IMR-90 (cell line): ENCODE results near the gene PFKFB2. TPM values are rescaled to one million over a fixed set of nuclear protein-coding genes. Genes with fewer than 3 reads are reported as not detected.
A peak's percentile ranks its signal among the peaks of the same experiment; 100 is the strongest.

ENCODE experiments used
- ATAC-seq: fragments of 200-7000 bp; cut with Tn5 transposase; 2 replicates; pipeline ENCODE4 v1.9.1; 2020; ENCODE audit warnings: low read depth, mild to moderate bottlenecking, moderate library complexity
- BruUV-seq: library from RNA; stranded (reverse); fragments of 400-500 nt; replicated peaks from 2 replicates; lab custom pipeline; 2021; lab: Mats Ljungman, UMichigan
- CTCF ChIA-PET: fragments of 300-600 bp; formaldehyde crosslinking; extraction: SDS; loops from one replicate; lab custom pipeline; 2021; ENCODE audit warnings: antibody characterized with exemption; lab: Yijun Ruan, JAX
- POLR2A ChIA-PET: fragments of 300-600 bp; sonication (Branson Sonifier 250); formaldehyde crosslinking; loops from one replicate; lab custom pipeline; 2022; ENCODE audit warnings: antibody characterized with exemption; ENCODE audit not compliant: unreplicated experiment; lab: Charles Lee
- DNase-seq: peaks from one replicate; pipeline ENCODE4 v3.0.0; 2013
- H2AFZ ChIP-seq: replicated peaks from 2 replicates; pipeline ENCODE3; 2013; ENCODE audit warnings: low read length, mild to moderate bottlenecking; ENCODE audit not compliant: poor library complexity
- H2AK5ac ChIP-seq: 2 replicates; pipeline ENCODE4 v1.6.1; 2013; ENCODE audit warnings: low read depth, low read length, inconsistent platforms
- H2AK9ac ChIP-seq: replicated peaks from 2 replicates; pipeline ENCODE3; 2013; ENCODE audit warnings: mild to moderate bottlenecking, low read depth, low read length, moderate library complexity; ENCODE audit not compliant: poor library complexity
- H2BK120ac ChIP-seq: 2 replicates; pipeline ENCODE4 v1.6.1; 2013; ENCODE audit warnings: low read depth, low read length, inconsistent platforms
- H2BK15ac ChIP-seq: 3 replicates; pipeline ENCODE4 v1.6.1; 2013; ENCODE audit warnings: low read depth, low read length, inconsistent platforms
- H2BK20ac ChIP-seq: 2 replicates; pipeline ENCODE4 v1.6.1; 2013; ENCODE audit warnings: low read depth, mild to moderate bottlenecking, inconsistent platforms, low read length, moderate library complexity
- H2BK5ac ChIP-seq: 2 replicates; pipeline ENCODE4 v1.6.1; 2013; ENCODE audit warnings: mild to moderate bottlenecking, low read depth, low read length, inconsistent platforms; ENCODE audit not compliant: poor library complexity, severe bottlenecking
- H3K14ac ChIP-seq: replicated peaks from 2 replicates; pipeline ENCODE4 v1.6.1; 2013; ENCODE audit warnings: low read depth, low read length, inconsistent platforms
- H3K18ac ChIP-seq: 2 replicates; pipeline ENCODE4 v1.6.1; 2013; ENCODE audit warnings: low read depth, low read length, control low read depth
- H3K23ac ChIP-seq: 2 replicates; pipeline ENCODE4 v1.6.1; 2013; ENCODE audit warnings: low read depth, low read length, inconsistent platforms
- H3K27ac ChIP-seq: 2 replicates; pipeline ENCODE4 v1.5.1; 2013; ENCODE audit warnings: mild to moderate bottlenecking, control low read depth, low read length; ENCODE audit not compliant: insufficient read depth
- H3K27me3 ChIP-seq: 2 replicates; pipeline ENCODE4 v1.6.1; 2013; ENCODE audit warnings: low read length; ENCODE audit not compliant: control insufficient read depth, insufficient read depth
- H3K36me3 ChIP-seq: 2 replicates; pipeline ENCODE4 v1.6.1; 2013; ENCODE audit warnings: low read length, mixed read lengths; ENCODE audit not compliant: control insufficient read depth, insufficient read depth
- H3K4ac ChIP-seq: 2 replicates; pipeline ENCODE4 v1.6.1; 2013; ENCODE audit warnings: low read depth, low read length, inconsistent platforms
- H3K4me1 ChIP-seq: 2 replicates; pipeline ENCODE4 v1.6.1; 2013; ENCODE audit warnings: low read length, mixed read lengths; ENCODE audit not compliant: control insufficient read depth, insufficient read depth
- H3K4me2 ChIP-seq: 2 replicates; pipeline ENCODE4 v1.6.1; 2013; ENCODE audit warnings: low read depth, mild to moderate bottlenecking, control low read depth, low read length, moderate library complexity
- H3K4me3 ChIP-seq: 2 replicates; pipeline ENCODE4 v1.5.1; 2013; ENCODE audit warnings: low read depth, mild to moderate bottlenecking, control low read depth, low read length, moderate library complexity; ENCODE audit not compliant: insufficient read depth
- H3K56ac ChIP-seq: 2 replicates; pipeline ENCODE4 v1.6.1; 2013; ENCODE audit warnings: low read length, inconsistent platforms; ENCODE audit not compliant: insufficient read depth; ENCODE audit errors: extremely low read depth
- H3K79me1 ChIP-seq, 2 experiments: 2 replicates each; pipeline ENCODE4 v1.6.1; 2013; ENCODE audit warnings: low read length in 2 of 2, inconsistent platforms in 1 of 2, low read depth in 1 of 2
- H3K9ac ChIP-seq: 2 replicates; pipeline ENCODE4 v1.6.1; 2013; ENCODE audit warnings: low read depth, low read length, control low read depth
- H3K9me1 ChIP-seq: 2 replicates; pipeline ENCODE4 v1.6.1; 2013; ENCODE audit warnings: low read length, inconsistent platforms; ENCODE audit not compliant: insufficient read depth
- H3K9me3 ChIP-seq: 2 replicates; pipeline ENCODE4 v1.6.1; 2013; ENCODE audit warnings: low read length; ENCODE audit not compliant: control insufficient read depth, insufficient read depth
- H4K20me1 ChIP-seq: 2 replicates; pipeline ENCODE4 v1.6.1; 2013; ENCODE audit warnings: low read length, inconsistent platforms; ENCODE audit not compliant: insufficient read depth
- H4K5ac ChIP-seq: 2 replicates; pipeline ENCODE4 v1.6.1; 2013; ENCODE audit warnings: mild to moderate bottlenecking, low read depth, low read length, control low read depth
- H4K8ac ChIP-seq, 2 experiments: 2 replicates each; pipeline ENCODE4 v1.6.1; 2013; ENCODE audit warnings: low read depth in 2 of 2, low read length in 2 of 2, control low read depth in 1 of 2, inconsistent platforms in 1 of 2
- H4K91ac ChIP-seq: 2 replicates; pipeline ENCODE4 v1.6.1; 2013; ENCODE audit warnings: low read depth, low read length, inconsistent platforms; ENCODE audit not compliant: insufficient read depth
- MAZ ChIP-seq: IDR thresholded peaks from 2 replicates; pipeline ENCODE4 v1.6.1; 2012; ENCODE audit warnings: low read depth, mild to moderate bottlenecking, low read length, improper control_type of control experiment, moderate library complexity, borderline replicate concordance
- MXI1 ChIP-seq: IDR thresholded peaks from 2 replicates; pipeline ENCODE4 v1.6.1; 2012; ENCODE audit warnings: low read depth, mild to moderate bottlenecking, low read length, moderate library complexity, borderline replicate concordance
- RAD21 ChIP-seq: IDR thresholded peaks from 2 replicates; pipeline ENCODE4 v1.6.1; 2012; ENCODE audit warnings: low read length, improper control_type of control experiment
- SMC3 ChIP-seq: fragments of 150-350 bp; IDR thresholded peaks from 2 replicates; pipeline ENCODE4 v1.6.1; 2016; ENCODE audit warnings: low read depth, mild to moderate bottlenecking, antibody characterized with exemption, low read length, moderate library complexity
- WGBS, 2 experiments: methylation state at CpG; one replicate each; pipeline versions ENCODE4 v1.1.5 to v1.1.7; 2013; ENCODE audit warnings: missing lambda C conversion rate in 2 of 2; ENCODE audit not compliant: insufficient read length in 1 of 2; ENCODE audit errors: extremely low coverage in 2 of 2; 5-methylcytosine and 5-hydroxymethylcytosine counted together
- dilution Hi-C: fragments of 300-500 bp; cut with HindIII; formaldehyde crosslinking; loops from one replicate; pipeline ENCODE4 v1.14.3; 2018; ENCODE audit warnings: low sequenced_read_pairs; ENCODE audit not compliant: unreplicated experiment
- in situ Hi-C: fragments of 300-500 bp; cut with MboI; formaldehyde crosslinking; loops from 3 replicates; pipeline ENCODE4 v1.14.3; 2019; ENCODE audit warnings: low sequenced_read_pairs, inconsistent platforms, mixed read lengths
- intact Hi-C: fragments of 100-400 bp; cut with micrococcal nuclease; formaldehyde crosslinking; loops from 2 replicates; pipeline ENCODE4 v1.10.0; 2022
- polyA plus RNA-seq, 3 experiments: library from polyadenylated mRNA; depleted of rRNA; stranded (reverse); fragments of >200 nt; gene quantifications; 2 replicates each; pipeline ENCODE4 v1.2.3, GENCODE V29; 2012; ENCODE audit warnings: low replicate concordance in 1 of 3
- total RNA-seq: library from RNA; depleted of rRNA; stranded (reverse); fragments of >200 nt; gene quantifications from 2 replicates; pipeline ENCODE4 v1.2.3, GENCODE V29; 2012
- TF ChIP-seq, protein P1 (sequence below): conservative IDR thresholded peaks from 2 replicates; pipeline ENCODE4 v1.5.1; 2012; ENCODE audit warnings: mild to moderate bottlenecking, low read depth, low read length, improper control_type of control experiment

Gene PFKFB2
- total and polyA plus RNA-seq, 2 of the 4 experiments (the other 2 are of a cell fraction), result 0.62 to 1.3 TPM

DNA sequence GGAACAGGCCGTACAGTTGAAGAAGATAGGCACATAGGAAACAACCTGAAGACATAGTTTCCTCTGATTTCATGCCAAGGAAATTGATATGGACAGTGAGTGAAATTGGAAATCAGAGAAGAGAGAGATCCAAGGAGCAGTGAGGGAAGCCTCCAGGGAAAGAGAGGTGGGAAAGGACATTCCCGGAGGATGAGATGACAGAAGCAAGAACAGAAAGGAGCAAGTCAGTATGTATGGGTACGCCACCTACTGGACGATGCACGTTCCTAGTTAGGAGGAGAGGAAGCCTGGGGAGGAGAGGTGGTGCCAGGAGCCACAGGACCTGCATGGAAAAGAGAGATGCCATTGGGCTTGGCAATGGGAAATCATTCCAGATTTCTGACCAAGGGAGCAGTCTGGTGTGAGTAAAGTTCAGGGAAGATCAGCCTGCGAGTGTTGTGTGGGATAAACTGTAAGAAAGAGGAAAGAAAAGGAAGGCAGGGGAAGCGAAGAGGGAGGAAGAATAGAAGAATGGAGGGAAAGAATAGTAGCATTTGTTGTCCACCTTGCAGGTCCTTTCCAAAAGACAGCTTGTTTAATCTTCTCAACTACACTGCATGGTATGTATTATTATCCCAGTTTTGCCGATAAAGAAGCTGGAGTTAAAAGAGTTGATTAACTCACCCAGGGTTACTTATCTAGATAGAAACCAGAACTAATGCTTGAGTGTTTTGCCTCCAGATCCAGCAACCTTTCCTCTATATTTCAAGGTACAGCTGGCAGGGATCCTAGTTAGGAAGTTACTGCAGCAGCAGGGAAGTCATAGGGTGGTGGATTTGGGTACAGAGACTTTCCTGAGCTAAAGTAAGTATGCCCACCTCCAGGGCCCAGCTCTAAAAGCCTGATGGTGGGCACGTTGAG lies 47.9 kb upstream of the PFKFB2 start:
- H3K56ac ChIP-seq, result no peak overlapping the region
- H2BK20ac ChIP-seq, result peak overlapping the region; percentile 26; the same call in 1 of the 2 replicates
- 35% methylated on average over 6 of the region's 9 CpGs; no CpG with 5 or more reads in 1 of the 2 experiments for WGBS, 2 experiments
- no peaks in the 10 kb centered on the region for H3K9me3 ChIP-seq
- H2BK5ac ChIP-seq, result no peak overlapping the region
- no peak overlapping the region for H2BK15ac ChIP-seq
- H3K23ac ChIP-seq, result no peak overlapping the region
- H3K14ac ChIP-seq, result no peak overlapping the region
- intact Hi-C loops, result no loop called here
- TF ChIP-seq SMC3 (peak; percentile 32), RAD21 (peak; percentile 36; the same call in 1 of the 2 replicates), MAZ (peak; percentile 30; the same call in 1 of the 2 replicates), MXI1 (no peak)
- TF ChIP-seq, protein P1, sequence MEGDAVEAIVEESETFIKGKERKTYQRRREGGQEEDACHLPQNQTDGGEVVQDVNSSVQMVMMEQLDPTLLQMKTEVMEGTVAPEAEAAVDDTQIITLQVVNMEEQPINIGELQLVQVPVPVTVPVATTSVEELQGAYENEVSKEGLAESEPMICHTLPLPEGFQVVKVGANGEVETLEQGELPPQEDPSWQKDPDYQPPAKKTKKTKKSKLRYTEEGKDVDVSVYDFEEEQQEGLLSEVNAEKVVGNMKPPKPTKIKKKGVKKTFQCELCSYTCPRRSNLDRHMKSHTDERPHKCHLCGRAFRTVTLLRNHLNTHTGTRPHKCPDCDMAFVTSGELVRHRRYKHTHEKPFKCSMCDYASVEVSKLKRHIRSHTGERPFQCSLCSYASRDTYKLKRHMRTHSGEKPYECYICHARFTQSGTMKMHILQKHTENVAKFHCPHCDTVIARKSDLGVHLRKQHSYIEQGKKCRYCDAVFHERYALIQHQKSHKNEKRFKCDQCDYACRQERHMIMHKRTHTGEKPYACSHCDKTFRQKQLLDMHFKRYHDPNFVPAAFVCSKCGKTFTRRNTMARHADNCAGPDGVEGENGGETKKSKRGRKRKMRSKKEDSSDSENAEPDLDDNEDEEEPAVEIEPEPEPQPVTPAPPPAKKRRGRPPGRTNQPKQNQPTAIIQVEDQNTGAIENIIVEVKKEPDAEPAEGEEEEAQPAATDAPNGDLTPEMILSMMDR, result peak; percentile 66
- no peaks in the 10 kb centered on the region for H4K20me1 ChIP-seq
- peaks cover 6% of the 10 kb centered on the region for H3K9me1 ChIP-seq
- no peak overlapping the region for H3K4me3 ChIP-seq
- no peak overlapping the region for H3K27ac ChIP-seq
- no peak overlapping the region for H4K91ac ChIP-seq
- H3K79me1 ChIP-seq, result no peaks in the 10 kb centered on the region
- 0 out of 2 replicates have a peak overlapping the region, but pooled peaks have one; percentile 6 for H3K4ac ChIP-seq
- no peak overlapping the region for H4K8ac ChIP-seq
- H3K4me1 ChIP-seq, result peaks cover 6% of the 10 kb centered on the region
- no peak overlapping the region for H2AK9ac ChIP-seq
- H3K27me3 ChIP-seq, result no peaks in the 10 kb centered on the region; the same call in 1 of the 2 replicates
- H3K36me3 ChIP-seq, result no peaks in the 10 kb centered on the region
- no peak overlapping the region for H3K4me2 ChIP-seq
- no peak overlapping the region for H3K18ac ChIP-seq
- no peak overlapping the region; the same call in 1 of the 2 replicates for H2BK120ac ChIP-seq
- CTCF ChIA-PET, result interaction anchor here (0.6 to 1.3 kb wide), 4 partner anchors 10 to 461 kb away, joined by 3 to 6 read pairs (median 6); no protein-coding TSS in a partner anchor
- in situ Hi-C loops, result no loop called here
- POLR2A ChIA-PET, result no interaction called here
- H2AFZ ChIP-seq, result peak overlapping the region; percentile 0
- no peak overlapping the region for H4K5ac ChIP-seq
- no peak overlapping the region for H2AK5ac ChIP-seq
- dilution Hi-C loops, result no loop called here
- H3K9ac ChIP-seq, result no peak overlapping the region
- ATAC-seq (peak; percentile 84), DNase-seq (peak; percentile 74)
- no TSS peak for BruUV-seq
